ENCODE results near the gene TXNDC12.

The TXNDC12 gene

GRCh38 chr1:51990478-51990965 is 64.5 kb downstream of the TXNDC12 start, which contains the start of gene RAB3B:
Gene RAB3B (minus strand): TSS chr1:51990700. CDS start chr1:51977117, 13,583 bp downstream.
- DNase-seq: peak; percentile 92

DNA sequence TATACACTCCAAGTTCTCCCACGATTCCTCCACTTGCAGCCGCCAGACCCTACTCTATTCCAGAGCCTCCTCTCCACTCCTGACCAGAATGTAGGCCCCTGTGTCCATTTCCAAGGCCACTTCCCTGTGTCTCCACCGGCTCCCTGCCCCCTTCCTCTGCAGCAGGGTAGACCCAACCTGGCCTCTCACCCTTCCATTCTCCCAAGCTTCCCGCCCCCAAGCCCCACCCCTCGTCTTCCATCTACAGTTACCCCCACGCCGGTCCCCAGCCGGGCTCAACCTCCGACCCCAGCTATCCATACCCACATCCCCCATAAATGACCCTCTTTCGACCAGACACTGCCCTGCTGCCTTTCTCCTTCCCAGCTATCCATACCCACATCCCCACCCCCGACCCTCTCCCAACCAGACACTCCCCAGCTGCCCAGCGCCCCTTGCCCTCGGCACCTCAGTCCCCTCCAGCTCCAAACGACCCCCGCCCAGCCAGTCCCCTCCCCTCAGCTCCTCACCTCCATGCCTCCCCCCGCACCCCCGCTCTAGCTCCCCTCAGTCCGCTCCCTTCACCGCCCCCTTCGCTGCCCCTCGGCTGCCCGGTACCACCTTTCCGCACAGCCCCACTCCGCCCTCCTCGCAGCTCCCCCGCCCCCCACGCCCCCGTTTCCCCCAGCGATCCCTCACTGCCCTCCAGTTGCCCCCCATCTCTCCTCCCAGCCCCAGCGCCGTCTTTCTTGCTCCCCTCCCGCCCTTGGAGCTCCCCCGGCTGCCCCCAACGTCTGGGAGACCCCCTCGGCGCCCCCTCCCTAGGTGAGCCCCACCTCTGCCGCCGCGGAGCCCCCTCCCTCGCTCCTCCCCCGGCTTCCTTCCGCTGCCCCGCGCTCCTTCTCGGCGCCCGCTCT is 65.2 kb downstream of the TXNDC12 start:
- DNase-seq: no peak

GRCh38 chr1:51988254-51988653 is 66.7 kb downstream of the TXNDC12 start:
- no peak for DNase-seq

GRCh38 chr1:51986718-51987117 is 68.3 kb downstream of the TXNDC12 start:
- no peak for DNase-seq

DNA sequence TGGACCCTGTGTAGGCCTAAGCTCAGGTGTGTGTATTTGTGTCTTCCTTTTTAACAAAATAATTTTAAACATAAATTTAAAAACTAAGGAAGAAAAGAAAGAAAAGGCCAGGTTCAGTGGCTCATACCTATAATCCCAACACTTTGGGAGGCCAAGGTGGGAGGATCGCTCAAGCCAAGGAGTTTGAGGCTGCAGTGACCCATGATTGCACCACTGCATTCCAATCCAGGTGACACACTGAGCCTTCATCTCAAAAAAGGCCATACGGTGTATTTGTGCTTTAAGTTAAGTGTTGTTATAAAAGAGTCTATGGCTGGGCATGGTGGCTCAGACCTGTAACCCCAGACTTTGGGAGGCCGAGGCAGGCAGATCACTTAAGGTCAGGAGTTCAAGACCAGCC is 72.8 kb downstream of the TXNDC12 start:
- DNase-seq: no peak

GRCh38 chr1:51981555-51981954 is 73.4 kb downstream of the TXNDC12 start:
- DNase-seq: no peak

- DNase-seq: no peak
These were observed 76.9 kb downstream of the TXNDC12 start for GRCh38 chr1:51978099-51978498.

DNA sequence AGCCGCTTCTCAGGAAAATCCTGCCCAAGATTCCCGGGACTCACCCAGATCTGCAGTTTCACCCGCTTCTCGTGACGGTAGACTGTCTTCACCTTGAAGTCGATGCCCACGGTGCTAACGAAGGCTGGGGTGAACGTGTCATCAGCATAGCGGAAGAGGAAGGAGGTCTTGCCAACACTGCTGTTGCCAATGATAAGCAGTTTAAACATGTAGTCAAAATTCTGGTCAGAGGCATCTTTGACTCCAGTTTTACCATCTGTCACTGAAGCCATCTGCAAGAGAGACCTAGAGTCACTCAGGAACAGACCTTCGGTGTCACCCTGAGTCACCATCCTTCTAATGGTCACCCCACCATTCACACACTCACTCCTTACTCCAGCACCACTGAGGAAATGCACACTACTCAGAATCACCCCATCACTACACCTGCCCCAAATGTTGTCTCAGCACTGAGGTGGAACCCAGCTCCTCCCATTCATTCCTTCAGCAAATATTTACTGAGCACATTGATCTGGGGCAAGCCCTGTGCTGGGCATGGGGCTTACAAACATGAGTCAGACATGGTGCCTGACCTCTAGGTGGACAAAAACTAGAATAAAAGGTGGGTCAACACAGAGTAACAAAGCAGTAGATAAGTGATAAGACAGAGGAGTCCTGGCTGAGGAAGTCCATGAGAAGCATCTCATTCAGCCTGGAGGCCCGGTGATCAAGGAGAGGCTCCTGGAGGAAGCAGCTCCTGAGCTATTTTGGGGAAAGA is 78.0 kb downstream of the TXNDC12 start:
- no peak for DNase-seq

DNA sequence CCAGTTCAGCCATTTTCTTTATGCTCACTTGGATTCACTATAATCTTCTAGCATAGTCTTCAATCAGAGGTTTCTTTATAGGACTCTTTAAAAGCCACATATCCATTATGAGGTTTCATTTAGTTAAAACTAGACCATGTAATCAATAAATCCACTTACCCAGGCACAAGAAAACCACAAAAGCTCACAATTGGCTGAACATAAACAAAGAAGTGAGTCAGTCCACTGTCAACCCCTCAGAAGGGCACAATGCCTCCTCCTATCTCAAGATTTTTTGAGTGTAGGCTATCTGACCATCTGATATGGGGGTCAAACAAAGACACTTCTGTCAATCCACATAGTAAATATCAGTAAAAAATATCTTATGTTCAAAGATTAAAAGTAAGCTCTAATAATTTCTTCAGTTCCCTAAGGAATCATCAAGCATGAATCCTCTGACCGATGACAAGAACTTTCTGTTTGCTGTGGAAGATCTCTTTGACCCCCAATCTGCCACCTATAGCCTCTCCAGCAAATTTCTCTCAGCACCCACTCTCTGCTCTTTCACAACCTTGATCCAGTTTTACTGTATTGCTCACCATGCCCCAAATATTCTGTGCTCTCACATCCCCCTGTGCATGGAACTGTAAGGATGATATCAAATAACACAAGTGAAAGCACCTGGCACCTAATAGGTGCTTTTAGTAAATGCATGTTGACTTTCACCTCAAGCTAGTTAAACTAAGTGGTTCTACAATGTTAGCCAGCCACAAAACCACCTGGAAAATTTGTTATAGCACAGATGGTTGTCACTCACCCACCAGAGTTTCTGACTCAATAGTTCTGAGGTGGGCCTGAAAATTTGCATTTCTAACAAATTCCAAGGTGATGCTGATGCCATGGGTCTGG is 81.2 kb downstream of the TXNDC12 start:
- no peak for DNase-seq
